Effector memory CD4-positive, alpha-beta T cell (primary cell): ENCODE results near the gene ADAMTSL5.
"Not testable (repeated sequence)": the region's sequence is repeated elsewhere in the genome, so short reads cannot be mapped to it uniquely, and the experiment has no call there.

Experiments
- DNase-seq, 3 donors: peaks; one replicate each; pipeline ENCODE4 v3.0.0-alpha.2; 2020
- H3K27ac ChIP-seq: 2 replicates; pipeline ENCODE4 v1.7.0; 2013; ENCODE audit warnings: mild to moderate bottlenecking, low read length, moderate library complexity; ENCODE audit not compliant: insufficient read depth, poor library complexity, severe bottlenecking
- H3K27me3 ChIP-seq: replicated peaks from 2 replicates; pipeline ENCODE4 v1.7.0; 2013; ENCODE audit warnings: mild to moderate bottlenecking, low read length; ENCODE audit not compliant: insufficient read depth, control insufficient read depth, poor library complexity, severe bottlenecking
- H3K36me3 ChIP-seq: 2 replicates; pipeline ENCODE4 v1.7.0; 2013; ENCODE audit warnings: mild to moderate bottlenecking, low read length, moderate library complexity; ENCODE audit not compliant: control insufficient read depth, insufficient read depth
- H3K4me1 ChIP-seq: 2 replicates; pipeline ENCODE4 v1.7.0; 2013; ENCODE audit warnings: low read length, mild to moderate bottlenecking; ENCODE audit not compliant: control insufficient read depth, insufficient read depth, poor library complexity, severe bottlenecking
- H3K4me3 ChIP-seq: 2 replicates; pipeline ENCODE4 v1.7.0; 2013; ENCODE audit warnings: low read length, low read depth, mild to moderate bottlenecking; ENCODE audit not compliant: insufficient read depth, poor library complexity, severe bottlenecking
- H3K9me3 ChIP-seq: 2 replicates; pipeline ENCODE4 v1.7.0; 2013; ENCODE audit warnings: mild to moderate bottlenecking, low read length, moderate library complexity; ENCODE audit not compliant: control insufficient read depth

Gene ADAMTSL5

DNA sequence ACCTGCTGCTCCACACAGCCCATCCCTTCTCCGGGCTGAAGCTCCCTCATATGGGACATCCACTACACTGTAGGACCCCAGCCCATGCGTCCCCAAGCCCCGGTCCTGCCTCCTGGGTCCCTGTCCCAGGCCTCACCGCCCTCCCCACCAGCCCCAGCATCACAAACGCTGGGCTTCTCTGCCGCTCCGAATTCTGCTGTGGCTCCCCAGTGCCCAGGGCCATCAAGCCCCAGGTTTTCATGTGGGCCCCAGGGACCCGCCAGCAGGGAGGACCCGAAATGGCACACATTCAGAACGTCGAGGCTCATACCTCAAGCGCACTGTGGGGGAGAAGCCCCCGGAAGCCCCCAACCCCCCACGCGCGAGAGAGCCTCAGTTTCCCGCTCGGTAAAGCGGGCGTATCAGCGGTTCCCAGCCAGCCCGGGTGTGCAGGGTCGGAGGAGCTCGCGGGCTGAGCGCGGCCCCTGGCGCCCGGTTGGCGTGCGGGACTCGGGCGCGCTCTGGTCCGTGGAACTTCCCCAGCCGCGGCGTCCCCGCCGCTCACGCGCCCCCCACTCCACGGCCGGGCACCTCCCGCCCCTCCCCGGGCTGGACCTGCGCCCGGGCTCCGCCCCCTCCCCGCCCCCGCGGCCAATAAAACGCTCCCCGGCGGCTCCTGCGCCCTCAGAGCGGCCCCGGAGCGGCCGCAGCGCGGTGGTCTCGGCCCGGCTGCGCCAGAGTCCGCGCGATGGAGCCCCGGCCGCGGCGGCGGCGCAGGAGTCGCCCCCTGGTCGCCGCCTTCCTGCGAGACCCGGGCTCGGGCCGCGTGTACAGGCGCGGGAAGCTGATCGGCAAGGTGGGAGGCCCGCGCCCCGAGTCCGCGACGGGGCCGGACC, 10.8 kb upstream of the ADAMTSL5 start, which contains the start of gene PLK5:
Gene PLK5 (plus strand): TSS at position 666 of the 875 bp plus-strand sequence. CDS start 2,920 bp downstream, outside the sequence.
- Histone ChIP-seq H3K4me3 (no peak within 1 kb of the TSS), H3K27me3 (peaks cover 18% of the 10 kb centered on the region)

DNA sequence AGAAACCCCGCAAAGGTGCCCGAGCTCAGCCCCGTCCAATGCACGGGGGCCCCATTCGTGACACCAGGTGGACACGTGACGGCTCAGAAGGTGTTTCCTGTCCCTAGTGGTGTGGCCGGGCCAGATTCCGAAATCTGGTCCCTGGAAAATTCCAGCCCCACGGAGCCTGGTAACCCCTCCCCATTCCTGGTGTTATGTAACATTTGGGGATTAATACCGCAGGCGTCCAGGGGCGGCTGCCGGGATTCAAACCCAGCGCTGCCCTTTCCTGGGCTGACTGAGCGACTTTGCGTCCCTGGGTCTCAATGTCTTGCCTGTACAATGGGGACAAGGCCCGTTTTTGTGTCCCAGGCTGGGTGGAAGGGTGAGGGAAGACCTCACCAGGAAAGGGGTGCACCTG, 10.0 kb upstream of the ADAMTSL5 start:
- DNase-seq = no peak
- Histone ChIP-seq H3K4me3 (no peak overlapping the region), H3K27me3 (peaks cover 18% of the 10 kb centered on the region), H3K36me3 (no peaks in the 10 kb centered on the region), H3K27ac (no peak overlapping the region), H3K4me1 (no peaks in the 10 kb centered on the region), H3K9me3 (no peaks in the 10 kb centered on the region)

More for the DNA sequence above, 10.8 kb upstream of the ADAMTSL5 start, which contains the start of gene PLK5:
- Histone ChIP-seq H3K27ac (no peak within 1 kb of the TSS), H3K4me1 (no peaks in the 10 kb centered on the region), H3K36me3 (no peaks in the 10 kb centered on the region), H3K9me3 (no peaks in the 10 kb centered on the region)
- DNase-seq = no peak

DNA sequence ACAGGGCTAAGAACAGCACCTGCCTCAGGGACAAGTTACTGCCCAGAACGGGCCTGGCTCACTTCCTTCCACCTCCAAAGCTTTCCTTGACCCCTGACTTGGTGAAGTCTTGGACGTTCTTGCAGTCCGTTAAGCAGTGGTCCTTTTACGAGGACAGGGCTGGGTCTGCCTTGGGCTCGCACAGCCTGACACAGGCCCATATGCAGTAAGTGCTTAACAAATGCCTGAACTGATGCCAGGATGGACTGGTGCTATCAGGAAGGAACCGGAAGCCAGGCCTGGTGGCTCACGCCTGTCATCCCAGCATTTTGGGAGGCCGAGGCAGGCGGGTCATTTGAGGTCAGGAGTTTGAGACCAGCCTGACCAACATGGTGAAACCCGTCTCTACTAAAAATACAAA, 9.2 kb upstream of the ADAMTSL5 start:
- no peak overlapping the region for H3K4me3 ChIP-seq
- H3K27me3 ChIP-seq = peaks cover 18% of the 10 kb centered on the region
- H3K27ac ChIP-seq = no peak overlapping the region
- H3K36me3 ChIP-seq = no peaks in the 10 kb centered on the region
- no peaks in the 10 kb centered on the region for H3K9me3 ChIP-seq
- DNase-seq = no peak
- H3K4me1 ChIP-seq = no peaks in the 10 kb centered on the region

DNA sequence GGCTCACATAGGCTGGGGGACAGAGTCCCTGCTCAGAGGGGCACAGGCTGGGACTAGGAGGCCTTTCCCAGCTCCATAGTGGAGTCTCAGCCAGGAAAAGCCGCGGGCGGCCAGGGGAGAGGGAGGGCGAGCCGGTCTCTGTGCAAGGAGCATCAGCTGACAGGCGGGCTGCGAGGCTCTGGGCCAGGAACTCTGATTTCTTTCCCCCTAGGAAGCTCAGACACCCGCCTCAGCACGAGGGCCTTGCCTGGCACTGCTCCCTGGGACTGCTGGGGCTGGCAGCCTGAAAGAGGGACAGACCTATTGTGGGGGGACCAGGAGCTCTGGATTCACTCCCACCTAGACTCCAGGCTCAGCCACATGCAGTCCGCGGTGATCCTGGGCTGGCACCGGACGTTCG, 8.8 kb upstream of the ADAMTSL5 start:
- no peaks in the 10 kb centered on the region for H3K36me3 ChIP-seq
- no peaks in the 10 kb centered on the region for H3K4me1 ChIP-seq
- H3K9me3 ChIP-seq = no peaks in the 10 kb centered on the region
- no peak overlapping the region for H3K27ac ChIP-seq
- no peak overlapping the region for H3K4me3 ChIP-seq
- H3K27me3 ChIP-seq = peaks cover 18% of the 10 kb centered on the region
- DNase-seq = no peak

DNA sequence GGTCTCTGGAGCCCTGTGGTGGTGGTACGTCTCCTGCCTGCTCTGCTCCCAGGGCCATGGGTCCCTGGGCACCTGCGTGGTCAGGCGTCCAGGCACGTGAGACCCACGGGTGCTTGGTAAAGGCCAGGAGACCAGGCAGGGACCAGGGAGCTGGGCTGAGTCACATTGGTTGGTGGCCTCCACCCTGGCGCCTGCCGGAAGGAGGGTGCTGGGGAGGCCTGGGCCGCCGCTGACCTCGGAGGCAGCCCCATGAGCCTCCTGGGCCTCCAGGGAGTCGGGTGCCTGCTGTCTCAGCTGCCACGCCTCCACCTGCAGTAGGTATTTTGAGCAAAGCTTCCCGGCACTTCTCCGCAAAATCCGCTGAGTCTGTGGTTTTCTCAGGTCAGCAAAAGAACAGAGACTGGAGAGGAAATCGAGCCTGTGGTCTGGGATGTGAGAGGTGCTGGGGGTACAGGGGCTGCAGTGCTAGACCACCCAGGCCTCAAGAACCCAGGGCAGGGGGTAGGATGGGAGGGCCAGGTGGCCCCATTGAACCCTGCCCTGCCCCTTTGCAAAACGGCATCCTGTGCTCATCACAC, 7.5 kb upstream of the ADAMTSL5 start:
- Histone ChIP-seq H3K9me3 (no peaks in the 10 kb centered on the region), H3K27me3 (peaks cover 8% of the 10 kb centered on the region), H3K27ac (no peak overlapping the region), H3K36me3 (no peaks in the 10 kb centered on the region), H3K4me3 (no peak overlapping the region), H3K4me1 (no peaks in the 10 kb centered on the region)
- no peak for DNase-seq

DNA sequence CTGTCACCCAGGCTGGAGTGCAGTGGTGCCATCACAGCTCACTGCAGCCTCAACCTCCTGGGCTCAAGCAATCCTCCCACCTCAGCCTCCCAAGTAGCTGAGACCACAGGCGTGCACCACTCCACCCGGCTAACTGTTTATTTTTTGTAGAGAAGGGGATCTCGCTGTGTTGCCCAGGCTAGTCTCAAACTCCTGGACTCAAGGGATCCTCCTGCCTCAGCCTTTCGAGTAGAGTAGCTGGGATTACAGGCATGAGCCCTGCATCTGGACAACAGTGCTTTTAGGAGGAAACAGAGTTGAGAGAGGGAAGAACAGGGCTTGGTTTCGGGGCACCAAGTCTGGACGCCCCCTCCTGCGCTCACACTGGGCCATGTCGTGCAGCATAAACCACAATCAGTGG, 7.0 kb upstream of the ADAMTSL5 start:
- H3K27ac ChIP-seq, H3K27me3 ChIP-seq, DNase-seq, H3K9me3 ChIP-seq, H3K4me1 ChIP-seq, H3K36me3 ChIP-seq, H3K4me3 ChIP-seq: not testable (repeated sequence)

DNA sequence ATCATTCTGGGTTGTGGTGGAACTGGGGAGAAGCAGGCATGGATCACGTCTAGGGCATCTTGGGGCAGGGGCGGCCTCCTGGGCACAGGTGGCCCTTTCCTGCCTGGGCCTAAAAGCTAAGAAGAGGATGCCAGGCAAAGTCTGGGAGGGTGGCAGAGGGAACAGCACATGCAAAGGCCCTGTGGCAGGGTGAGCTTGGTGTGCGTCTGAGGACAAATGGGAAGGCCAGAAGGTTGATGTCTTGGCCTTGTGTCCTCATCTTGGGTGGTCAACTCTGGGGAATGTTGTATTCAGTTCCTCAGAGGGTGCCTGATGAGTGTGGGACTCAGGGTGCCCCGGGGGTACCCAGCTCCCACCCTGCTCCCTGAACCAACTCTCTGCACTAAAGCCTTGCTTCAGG, 5.7 kb upstream of the ADAMTSL5 start:
- H3K27me3 ChIP-seq = no peaks in the 10 kb centered on the region
- no peaks in the 10 kb centered on the region for H3K9me3 ChIP-seq
- peaks cover 4% of the 10 kb centered on the region for H3K4me1 ChIP-seq
- no peak for DNase-seq
- H3K36me3 ChIP-seq = no peaks in the 10 kb centered on the region
- no peak overlapping the region for H3K27ac ChIP-seq
- no peak overlapping the region for H3K4me3 ChIP-seq

DNA sequence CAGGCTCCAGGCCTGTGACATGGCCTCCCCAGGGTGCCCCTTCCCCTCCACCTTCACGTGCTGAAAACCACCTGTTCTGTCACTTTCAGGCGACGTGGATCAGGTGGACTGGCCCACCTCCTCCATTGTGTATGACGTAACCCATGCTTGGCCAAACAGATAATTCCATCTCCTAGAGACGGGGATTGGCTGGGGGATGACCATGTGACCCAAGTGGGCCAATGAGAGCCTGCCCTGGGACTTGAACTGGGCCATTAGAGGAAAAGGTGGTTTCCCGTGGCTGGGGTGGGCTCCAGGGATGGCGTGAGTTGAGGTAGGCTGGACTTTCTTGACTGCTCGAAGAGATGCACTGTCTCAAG, 3.6 kb upstream of the ADAMTSL5 start:
- Histone ChIP-seq H3K27ac (no peak overlapping the region), H3K4me1 (peaks cover 8% of the 10 kb centered on the region), H3K36me3 (no peaks in the 10 kb centered on the region), H3K27me3 (no peaks in the 10 kb centered on the region), H3K4me3 (no peak overlapping the region), H3K9me3 (no peaks in the 10 kb centered on the region)
- no peak for DNase-seq

DNA sequence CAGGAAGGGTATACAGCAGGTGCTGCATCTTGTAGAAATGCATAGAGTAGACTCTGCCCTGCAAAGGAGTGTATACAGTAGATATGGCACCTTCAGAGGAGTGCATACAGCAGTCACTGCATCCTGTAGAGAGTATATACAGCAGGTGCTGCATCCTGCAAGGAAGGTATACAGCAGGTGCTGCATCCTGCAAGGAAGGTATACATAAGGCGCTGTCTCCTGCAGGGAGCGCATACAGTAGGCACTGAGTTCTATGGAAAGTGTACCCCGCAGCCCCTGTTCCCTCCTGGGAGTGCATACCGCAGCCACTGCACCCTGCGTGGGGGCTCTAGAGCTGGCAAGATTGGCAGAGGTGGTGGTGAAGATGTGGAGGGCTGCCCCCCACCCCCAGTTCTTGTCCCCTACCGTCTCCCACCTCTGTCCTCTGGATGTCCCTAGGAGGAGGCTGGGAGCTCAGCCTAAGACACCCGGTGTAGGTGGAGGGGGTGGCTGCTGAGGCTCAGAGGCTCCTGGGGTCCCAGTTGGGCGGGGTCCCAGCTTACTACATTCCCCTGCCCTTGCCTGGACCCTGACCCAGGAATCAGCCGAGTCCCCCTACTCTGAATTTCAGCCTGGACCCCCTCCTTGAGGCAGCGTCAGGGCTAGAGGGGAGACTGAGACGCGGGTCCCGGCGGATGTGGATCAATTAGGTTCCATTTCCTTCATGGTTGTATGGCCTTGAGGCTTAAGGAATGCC, 2.3 kb upstream of the ADAMTSL5 start:
- DNase-seq = no peak
- H3K9me3 ChIP-seq = no peaks in the 10 kb centered on the region
- no peaks in the 10 kb centered on the region for H3K36me3 ChIP-seq
- H3K27me3 ChIP-seq = no peaks in the 10 kb centered on the region
- H3K4me1 ChIP-seq = peaks cover 8% of the 10 kb centered on the region
- H3K4me3 ChIP-seq = no peak overlapping the region
- H3K27ac ChIP-seq = no peak overlapping the region

DNA sequence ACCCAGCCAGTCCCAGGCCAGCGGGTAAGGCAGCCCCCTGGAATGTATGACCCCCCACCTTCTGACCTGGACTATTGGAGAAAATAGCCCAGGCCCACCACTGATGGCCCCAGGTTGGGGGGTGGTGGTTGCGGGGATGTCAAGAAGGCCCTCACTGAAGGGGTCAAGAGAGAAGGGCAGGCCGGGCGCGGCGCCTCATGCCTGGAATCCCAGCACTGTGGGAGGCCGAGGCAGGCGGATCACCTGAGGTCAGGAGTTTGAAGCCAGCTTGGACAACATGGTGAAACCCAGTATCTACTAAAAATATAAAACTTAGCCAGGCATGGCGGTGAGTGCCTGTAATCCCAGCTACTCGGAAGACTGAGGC, 1.5 kb upstream of the ADAMTSL5 start:
- no peak for DNase-seq
- peaks cover 8% of the 10 kb centered on the region for H3K4me1 ChIP-seq
- no peaks in the 10 kb centered on the region for H3K36me3 ChIP-seq
- H3K27ac ChIP-seq = no peak overlapping the region
- no peaks in the 10 kb centered on the region for H3K27me3 ChIP-seq
- H3K4me3 ChIP-seq = no peak overlapping the region
- no peaks in the 10 kb centered on the region for H3K9me3 ChIP-seq
